ENCODE results near the gene SMCO4.
"Not testable (repeated sequence)": the region's sequence is repeated elsewhere in the genome, so short reads cannot be mapped to it uniquely, and the experiment has no call there.

The SMCO4 gene

DNA sequence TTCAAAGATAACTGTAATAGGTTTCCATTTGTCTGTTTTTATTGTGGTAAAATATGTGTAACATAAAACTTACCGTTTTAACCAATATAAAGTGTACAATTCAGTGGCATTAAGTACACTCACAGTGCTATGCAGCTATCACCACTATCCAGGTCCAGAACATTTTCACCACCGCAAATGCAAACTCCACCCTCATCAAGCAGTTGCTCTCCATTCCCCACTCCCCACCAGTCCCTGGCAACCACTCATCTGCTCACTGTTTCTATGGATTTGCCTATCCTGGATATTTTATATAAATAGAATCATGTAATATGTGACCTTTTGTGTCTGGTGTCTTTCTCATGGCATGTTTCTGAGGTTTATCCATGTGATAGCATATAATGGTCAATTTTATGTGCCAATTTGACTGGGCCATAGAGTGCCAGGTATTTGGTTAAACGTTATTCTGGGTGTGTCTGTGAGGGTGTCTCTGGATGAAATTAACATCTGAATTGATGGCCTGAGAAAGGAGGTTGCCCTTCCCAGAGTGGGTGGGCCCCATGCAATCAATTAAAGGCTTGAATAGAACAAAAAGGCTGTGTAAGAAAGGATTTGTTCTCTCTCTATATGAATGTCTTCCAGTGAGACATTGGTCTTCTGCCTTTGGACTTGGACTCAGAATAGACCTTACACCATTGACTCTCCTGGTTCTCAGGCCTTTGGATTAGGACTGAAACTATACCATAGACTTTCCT lies 17.2 kb upstream of the SMCO4 start:
- no peak for DNase-seq (ENCODE audit: low read depth)

- no peak for DNase-seq (ENCODE audit: low read depth)
Measured at GRCh38 chr11:93559681-93560080, 16.5 kb upstream of the SMCO4 start.

GRCh38 chr11:93552874-93553273 lies 9.7 kb upstream of the SMCO4 start:
- no peak for DNase-seq (ENCODE audit: low read depth)

GRCh38 chr11:93549976-93550375 lies 6.8 kb upstream of the SMCO4 start:
- no peak for DNase-seq (ENCODE audit: low read depth)

- no peak for DNase-seq (ENCODE audit: low read depth)
Measured at GRCh38 chr11:93548679-93549319, 5.6 kb upstream of the SMCO4 start.

GRCh38 chr11:93547773-93548172 lies 4.6 kb upstream of the SMCO4 start:
- no peak for DNase-seq (ENCODE audit: low read depth)

DNA sequence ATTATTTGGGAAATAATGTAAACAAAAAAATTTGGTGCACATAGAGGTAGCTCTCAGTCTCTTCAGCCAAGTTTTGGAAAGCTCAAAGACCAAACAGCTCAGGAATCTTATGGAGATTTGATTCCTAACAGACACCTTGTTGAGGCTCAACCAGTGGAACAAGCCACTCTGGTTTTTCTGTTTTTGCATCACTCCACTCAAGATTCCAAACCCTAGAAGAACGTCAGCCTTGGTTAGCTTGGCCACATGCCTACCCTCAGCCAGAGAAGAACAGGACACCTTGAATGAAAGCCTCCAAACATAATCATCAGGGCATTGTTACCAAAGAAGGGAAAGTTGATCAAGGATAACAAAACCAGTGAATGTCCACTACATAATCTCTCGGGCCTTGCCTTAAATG lies 3.8 kb upstream of the SMCO4 start:
- no peak for DNase-seq (ENCODE audit: low read depth)

DNA sequence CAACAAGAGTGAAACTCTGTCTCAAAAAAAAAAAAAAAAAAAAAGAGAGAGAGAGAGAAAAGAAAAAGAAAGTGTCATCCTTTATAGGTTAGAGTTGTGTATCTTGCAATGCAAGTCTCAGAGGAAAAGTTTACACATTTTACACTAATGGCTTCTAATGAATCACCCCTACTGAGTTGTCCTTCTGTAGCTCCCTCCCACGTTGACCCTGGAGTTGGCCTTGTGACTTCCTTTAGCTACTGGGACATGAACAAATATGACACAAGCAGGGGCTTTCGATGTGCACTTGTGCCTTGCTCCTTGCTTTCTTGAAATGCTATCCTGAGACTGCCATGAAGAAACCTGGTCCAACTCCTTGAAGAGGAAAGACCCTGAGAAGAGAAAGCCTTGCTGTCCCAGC lies 2.4 kb upstream of the SMCO4 start:
- no peak for DNase-seq (ENCODE audit: low read depth)

DNA sequence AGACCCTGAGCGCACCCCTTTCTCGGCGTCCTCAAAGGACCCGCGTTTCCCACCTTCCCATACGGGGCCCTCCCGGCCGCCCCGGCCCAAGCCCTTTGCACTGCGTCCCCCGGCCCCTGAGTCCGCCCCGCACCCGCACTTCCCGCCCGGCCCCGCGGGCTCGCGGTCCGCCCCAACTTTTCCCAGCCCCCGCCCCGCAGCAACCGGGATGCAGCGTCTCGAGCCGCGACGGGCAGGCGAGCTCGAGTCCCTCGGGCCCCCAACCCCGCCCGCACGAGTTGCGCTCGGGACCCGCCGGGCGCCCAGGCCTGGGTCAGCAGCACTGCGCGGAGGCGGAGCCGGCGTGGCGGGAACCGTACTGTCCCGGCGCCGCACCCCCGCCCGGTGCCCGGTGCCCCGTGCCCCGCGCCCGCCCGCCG lies 371 bp downstream of the SMCO4 start:
- DNase-seq (ENCODE audit: low read depth) = no peak

- no peak for DNase-seq (ENCODE audit: low read depth)
Measured at GRCh38 chr11:93541884-93542810, 1.0 kb downstream of the SMCO4 start.

GRCh38 chr11:93540896-93541553 lies 2.2 kb downstream of the SMCO4 start:
- no peak for DNase-seq (ENCODE audit: low read depth)

- no peak for DNase-seq (ENCODE audit: low read depth)
Measured at GRCh38 chr11:93540337-93540736, 2.9 kb downstream of the SMCO4 start.

GRCh38 chr11:93537767-93538261 lies 5.4 kb downstream of the SMCO4 start:
- no peak for DNase-seq (ENCODE audit: low read depth)

GRCh38 chr11:93537049-93537448 lies 6.1 kb downstream of the SMCO4 start:
- DNase-seq (ENCODE audit: low read depth) = no peak

DNA sequence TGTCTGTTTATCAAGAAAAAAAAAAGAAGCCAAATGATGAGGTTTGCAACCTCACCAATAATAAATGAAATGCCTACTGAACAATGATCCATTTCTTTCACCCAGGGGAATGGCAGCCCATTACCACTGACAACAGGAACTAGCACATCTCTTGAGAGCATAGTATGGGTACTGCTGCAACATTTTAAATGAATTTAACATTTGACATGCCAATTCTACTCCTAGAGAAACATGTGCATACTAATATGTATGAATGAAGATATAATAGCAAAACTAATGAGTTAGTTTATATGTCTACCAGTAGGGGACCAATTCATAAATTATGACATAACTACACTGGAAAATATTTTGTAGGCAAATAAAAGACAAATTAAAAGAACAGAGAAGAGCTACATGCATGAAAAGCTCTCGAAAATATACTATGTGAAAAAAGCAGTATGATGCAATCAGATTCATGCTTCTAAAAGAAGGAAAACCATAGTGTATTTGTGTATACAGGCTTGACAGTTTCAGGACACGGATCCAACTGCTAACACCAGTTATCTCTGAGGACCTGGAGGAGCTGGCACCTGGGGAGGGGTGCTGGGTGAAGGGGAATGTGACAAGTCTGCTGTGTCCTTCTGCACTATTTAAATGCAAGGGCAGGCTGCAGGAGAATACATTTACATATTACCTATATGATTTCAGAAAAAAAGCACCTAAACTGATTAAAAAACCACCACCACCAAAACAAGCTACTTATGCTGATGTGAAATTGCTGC lies 6.9 kb downstream of the SMCO4 start:
- DNase-seq (ENCODE audit: low read depth) = no peak

- not testable (repeated sequence) for DNase-seq (ENCODE audit: low read depth)
Measured at GRCh38 chr11:93535578-93535977, 7.6 kb downstream of the SMCO4 start.

- DNase-seq (ENCODE audit: low read depth) = no peak
Measured at GRCh38 chr11:93532806-93533205, 10.4 kb downstream of the SMCO4 start.

DNA sequence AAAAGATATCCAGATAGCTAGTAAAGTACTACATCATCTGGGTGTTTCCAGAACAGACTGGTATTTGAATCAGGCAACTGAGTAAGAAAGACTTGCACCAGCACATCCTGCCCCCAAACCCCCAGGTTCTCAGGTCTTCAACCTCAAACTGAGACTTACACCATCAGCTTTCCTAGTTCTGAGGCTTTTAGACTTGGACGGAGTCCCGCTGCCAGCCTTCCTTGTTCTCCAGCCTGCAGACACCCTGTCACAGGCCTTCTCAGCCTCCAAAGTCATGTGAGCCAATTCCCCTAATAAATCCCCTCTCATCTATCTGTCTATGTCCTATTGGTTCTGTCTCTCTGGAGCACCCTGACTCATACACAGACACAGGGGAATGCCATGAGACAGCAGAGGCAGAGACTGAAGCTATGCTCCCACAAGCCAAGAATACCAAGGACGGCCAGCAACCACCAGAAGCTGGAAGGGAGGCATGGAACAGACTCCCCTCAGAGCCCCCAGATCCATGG lies 10.9 kb downstream of the SMCO4 start:
- no peak for DNase-seq (ENCODE audit: low read depth)

- no peak for DNase-seq (ENCODE audit: low read depth)
Measured at GRCh38 chr11:93530468-93530826, 12.7 kb downstream of the SMCO4 start.

DNA sequence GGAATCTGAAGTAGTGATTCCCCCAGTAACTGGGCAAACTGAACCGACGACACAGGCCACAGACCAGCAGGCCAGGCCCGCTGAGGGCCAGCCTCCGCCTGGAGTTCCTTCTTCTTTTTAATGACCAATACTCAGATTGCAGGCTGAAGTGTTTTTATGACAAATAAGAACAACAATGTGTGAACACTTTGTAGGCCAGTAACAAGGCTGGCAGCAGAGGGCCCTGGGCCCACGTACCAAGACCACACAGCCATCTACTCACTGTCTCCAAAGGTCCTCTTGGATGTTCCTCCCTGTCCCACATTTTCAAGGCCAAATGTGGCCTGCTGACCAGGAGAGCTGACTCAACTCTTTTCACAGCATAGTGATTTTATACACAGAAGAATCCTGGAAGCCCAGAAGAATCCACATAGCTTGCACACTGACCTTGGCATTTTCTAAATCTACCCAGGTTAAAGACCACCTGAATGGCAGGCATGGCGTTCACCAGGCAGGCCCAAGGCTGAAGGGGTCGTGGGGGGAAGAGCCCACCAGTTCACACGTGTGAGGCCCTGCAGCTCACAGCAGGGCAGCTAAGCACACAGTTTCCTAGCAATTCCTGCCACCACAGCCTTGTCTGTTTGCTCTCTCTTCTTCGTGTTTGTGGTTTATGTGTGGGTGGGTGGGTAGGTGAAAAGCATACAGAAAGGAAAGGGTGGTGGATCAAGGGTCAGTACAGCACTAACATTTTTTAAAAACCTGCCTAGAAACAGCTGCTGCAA lies 13.3 kb downstream of the SMCO4 start:
- DNase-seq (ENCODE audit: low read depth) = no peak

Data from activated T-cell treated with anti-CD3 and anti-CD28 coated beads for 24 hours (primary cell).